K562 (cell line): ENCODE measurements around the gene FKBP11. TPM values are rescaled to one million over a fixed set of nuclear protein-coding genes. Genes with fewer than 3 reads are reported as not detected.

ENCODE experiments used
- ATAC-seq: fragments of 200-7000 bp; cut with Tn5 transposase; 3 replicates; pipeline ENCODE4 v1.9.1; 2020; ENCODE audit warnings: moderate library complexity
- BruUV-seq: library from RNA; stranded (reverse); fragments of 400-500 nt; replicated peaks from 2 replicates; lab custom pipeline; 2021; lab: Mats Ljungman, UMichigan
- CTCF ChIA-PET: fragments of 300-600 bp; formaldehyde crosslinking; extraction: SDS; loops from one replicate; lab custom pipeline; 2021; ENCODE audit warnings: low intra/inter-chr PET ratio; lab: Yijun Ruan, JAX
- POLR2A ChIA-PET: fragments of 300-600, 350-650 bp; sonication (Branson Sonifier 250); formaldehyde crosslinking; extraction: SDS; loops from one replicate; lab custom pipeline; 2021; ENCODE audit warnings: antibody characterized with exemption, inconsistent platforms; lab: Yijun Ruan, JAX
- DNase-seq, 4 experiments: peaks; one replicate each; pipeline versions ENCODE4 v3.0.0 to v3.0.0-alpha.2; 2011 to 2018; ENCODE audit warnings: low spot score in 3 of 4, mixed read lengths in 3 of 4; ENCODE audit errors: extremely low read depth in 1 of 4
- FAIRE-seq: peaks from 2 replicates; lab custom pipeline; 2011; peaks lifted over from hg19 to GRCh38; lab: Jason Lieb, UNC
- H2AFZ ChIP-seq: 2 replicates; pipeline ENCODE4 v1.6.0; 2011; ENCODE audit warnings: low read depth, low read length, control low read depth, inconsistent platforms
- H3K27ac ChIP-seq: fragments of 200-600 bp; 3 replicates; pipeline ENCODE4 v1.8.0; 2011; ENCODE audit warnings: low read depth, mild to moderate bottlenecking, control low read depth, inconsistent platforms, low read length, moderate library complexity, mixed read lengths; ENCODE audit errors: extremely low read depth
- H3K27me3 ChIP-seq, 2 experiments: fragments of 300-600 bp in 1 of 2; 2 replicates in 1 of 2; 3 replicates in 1 of 2; pipeline versions ENCODE4 v1.6.0 to v1.8.0; 2011; ENCODE audit warnings: inconsistent platforms in 2 of 2, low read length in 2 of 2, mild to moderate bottlenecking in 1 of 2, mixed read lengths in 1 of 2, moderate library complexity in 1 of 2; ENCODE audit not compliant: control insufficient read depth in 2 of 2, insufficient read depth in 2 of 2
- H3K36me3 ChIP-seq: fragments of 300-600 bp; 3 replicates; pipeline ENCODE4 v1.8.0; 2011; ENCODE audit warnings: mild to moderate bottlenecking, low read length, inconsistent platforms; ENCODE audit not compliant: control insufficient read depth, insufficient read depth
- H3K4me1 ChIP-seq, 2 experiments: fragments of 200-600 bp in 1 of 2; replicated peaks in 1 of 2; 2 replicates in 1 of 2; 3 replicates in 1 of 2; pipeline versions ENCODE4 v1.5.1 to v1.8.0; 2011; ENCODE audit warnings: inconsistent platforms in 2 of 2, low read length in 2 of 2, mild to moderate bottlenecking in 1 of 2, mixed read lengths in 1 of 2, moderate library complexity in 1 of 2; ENCODE audit not compliant: control insufficient read depth in 2 of 2, insufficient read depth in 2 of 2
- H3K4me2 ChIP-seq: 2 replicates; pipeline ENCODE4 v1.6.1; 2011; ENCODE audit warnings: low read length, control low read depth, inconsistent platforms, mixed read lengths; ENCODE audit not compliant: insufficient read depth
- H3K4me3 ChIP-seq: fragments of 200-600 bp; sonication (generic), shearing (Covaris generic); 2 replicates; pipeline ENCODE4 v1.5.1; 2016; ENCODE audit warnings: control low read depth, inconsistent platforms
- H3K79me2 ChIP-seq: fragments of 200-600 bp; 3 replicates; pipeline ENCODE4 v1.8.0; 2011; ENCODE audit warnings: low read length, inconsistent platforms; ENCODE audit not compliant: control insufficient read depth, insufficient read depth
- H3K9ac ChIP-seq, 2 experiments: 2 replicates each; pipeline versions ENCODE4 v1.6.0 to v1.6.1; 2011; ENCODE audit warnings: low read depth in 2 of 2, low read length in 2 of 2, control low read depth in 1 of 2, inconsistent platforms in 1 of 2, mild to moderate bottlenecking in 1 of 2, mixed read lengths in 1 of 2; ENCODE audit not compliant: insufficient read depth in 1 of 2
- H3K9me1 ChIP-seq: one replicate; pipeline ENCODE4 v1.6.0; 2011; ENCODE audit warnings: inconsistent platforms, mild to moderate bottlenecking, low read length, moderate library complexity; ENCODE audit not compliant: control insufficient read depth, insufficient read depth
- H3K9me3 ChIP-seq: replicated peaks from 2 replicates; pipeline ENCODE4 v1.5.1; 2011; ENCODE audit warnings: low read depth, low read length, inconsistent platforms; ENCODE audit not compliant: control insufficient read depth, insufficient read depth
- H4K20me1 ChIP-seq: replicated peaks from 2 replicates; pipeline ENCODE4 v1.6.1; 2011; ENCODE audit warnings: low read length, inconsistent platforms, mixed read lengths; ENCODE audit not compliant: control insufficient read depth, insufficient read depth
- ARHGAP35 ChIP-seq: fragments of 450-650 bp; IDR thresholded peaks from 2 replicates; pipeline ENCODE4 v1.6.1; 2018; ENCODE audit not compliant: partially characterized antibody
- BRF2 ChIP-seq: IDR thresholded peaks from 3 replicates; pipeline ENCODE4 v1.6.1; 2011; ENCODE audit warnings: borderline replicate concordance, mild to moderate bottlenecking; ENCODE audit not compliant: insufficient read length, insufficient read depth
- CC2D1A ChIP-seq: fragments of 450-650 bp; IDR thresholded peaks from 2 replicates; pipeline ENCODE4 v1.6.1; 2017; ENCODE audit warnings: mild to moderate bottlenecking
- DACH1 ChIP-seq: fragments of 450-650 bp; IDR thresholded peaks from 2 replicates; pipeline ENCODE4 v1.6.1; 2018; ENCODE audit not compliant: partially characterized antibody
- E2F6 ChIP-seq, 2 experiments: IDR thresholded peaks; 2 replicates each; pipeline ENCODE4 v1.6.1; 2011; ENCODE audit warnings: borderline replicate concordance in 1 of 2, control low read depth in 1 of 2, low read depth in 1 of 2, low read length in 1 of 2, mild to moderate bottlenecking in 1 of 2, mixed read lengths in 1 of 2, moderate library complexity in 1 of 2; ENCODE audit not compliant: insufficient read depth in 1 of 2, insufficient read length in 1 of 2, poor library complexity in 1 of 2, severe bottlenecking in 1 of 2; ENCODE audit errors: extremely low read depth in 1 of 2
- MAFG ChIP-seq: fragments of 450-650 bp; conservative IDR thresholded peaks from 2 replicates; pipeline ENCODE4 v1.6.1; 2016; ENCODE audit warnings: missing genetic modification characterization, missing compliant biosample characterization
- NFIC ChIP-seq: fragments of 450-650 bp; IDR thresholded peaks from 2 replicates; pipeline ENCODE4 v1.6.1; 2017; ENCODE audit warnings: mild to moderate bottlenecking, inconsistent platforms
- TCF15 ChIP-seq: fragments of 250-450 bp; sonication (Bioruptor Pico); IDR thresholded peaks from 2 replicates; pipeline ENCODE4 v1.8.0; 2022; ENCODE audit warnings: moderate library complexity, mild to moderate bottlenecking, inconsistent platforms
- TCF3 ChIP-seq: sonication (generic); formaldehyde crosslinking; IDR thresholded peaks from 2 replicates; pipeline ENCODE4 v1.4.0; 2020; ENCODE audit warnings: mild to moderate bottlenecking, missing genetic modification reagents
- TEAD1 ChIP-seq, 2 experiments: fragments of 450-650 bp in 1 of 2; sonication (generic) in 1 of 2; formaldehyde crosslinking; IDR thresholded peaks; 2 replicates each; pipeline versions ENCODE4 v1.4.0 to v1.8.0; 2020 to 2022; ENCODE audit warnings: mild to moderate bottlenecking in 2 of 2, missing genetic modification reagents in 1 of 2
- ZNF830 ChIP-seq: fragments of 250-450 bp; sonication (Bioruptor Pico); IDR thresholded peaks from 2 replicates; pipeline ENCODE4 v1.5.0; 2021; ENCODE audit warnings: mild to moderate bottlenecking
- WGBS: fragments of 100-300 bp; shearing (Covaris generic); methylation state at CpG from one replicate; pipeline ENCODE4 v1.1.6; 2016; ENCODE audit warnings: low coverage, mixed read lengths; ENCODE audit not compliant: insufficient coverage; ENCODE audit errors: missing lambda C conversion rate; 5-methylcytosine and 5-hydroxymethylcytosine counted together
- in situ Hi-C: fragments of 300-500 bp; cut with MboI; formaldehyde crosslinking; loops from 4 replicates; pipeline ENCODE4 v1.15.0; 2018; ENCODE audit warnings: inconsistent platforms, mixed read lengths
- intact Hi-C: fragments of 100-400 bp; cut with micrococcal nuclease; formaldehyde crosslinking; loops from 2 replicates; pipeline ENCODE4 v1.14.2; 2022
- polyA plus RNA-seq, 8 experiments: library from polyadenylated mRNA; depleted of rRNA in 4 of 8; stranded (reverse) in 5 of 8; unstranded in 3 of 8; fragments of >200 nt; fragmentation: Nextera tagmentation in 2 of 8; fragmentation: Illumina TruSeq in 1 of 8; extraction: Ambion mirVana in 2 of 8; extraction: Trizol in 1 of 8; gene quantifications; 2 replicates each; pipeline versions ENCODE4 v1.2.1 to v1.2.3, GENCODE V29; 2011 to 2014; ENCODE audit warnings: inconsistent platforms in 1 of 8, missing spikeins in 1 of 8
- total RNA-seq, 7 experiments: library from RNA; depleted of rRNA in 6 of 7; stranded (reverse); fragments of >200 nt in 6 of 7; fragmentation: Illumina TruSeq in 2 of 7; extraction: Trizol in 2 of 7; gene quantifications; 2 replicates each; pipeline versions ENCODE4 v1.2.1 to v1.2.3, GENCODE V29; 2011 to 2021; ENCODE audit warnings: low replicate concordance in 1 of 7
- TF ChIP-seq, protein P1 (sequence below), 2 experiments: fragments of 450-650 bp; IDR thresholded peaks; 2 replicates each; pipeline ENCODE4 v1.6.1; 2018; ENCODE audit warnings: mild to moderate bottlenecking in 2 of 2, low read depth in 1 of 2; ENCODE audit not compliant: partially characterized antibody in 2 of 2

Gene FKBP11
- total and polyA plus RNA-seq, 9 of the 15 experiments (the other 6 are each of a cell fraction or from before 2014, with no cell fraction given) = 1.6 to 8.2 (median 5.8) TPM

- intact Hi-C loops = no loop called here
- H4K20me1 ChIP-seq = peaks cover under 1% of the 10 kb centered on the region; the same call in 1 of the 2 replicates
Observed at GRCh38 chr12:48946943-48947342, 21.7 kb upstream of the FKBP11 start.

More at GRCh38 chr12:48946943-48947342, 21.7 kb upstream of the FKBP11 start:
- CTCF ChIA-PET = no interaction called here
- no TSS peak for BruUV-seq
- in situ Hi-C loops = no loop called here
- peaks cover 62% of the 10 kb centered on the region for H3K79me2 ChIP-seq
- no peak for TF ChIP-seq TEAD1 (CRISPR knock-in tag; IDR thresholded peaks at IDR 0.05)
- TF ChIP-seq CC2D1A = no peak
- TF ChIP-seq DACH1 = no peak
- no peak for TF ChIP-seq ZNF830
- no peak for TF ChIP-seq NFIC
- no peak for TF ChIP-seq TCF3
- no peak for TF ChIP-seq MAFG (tag)
- TF ChIP-seq E2F6 (IDR thresholded peaks at IDR 0.05; ENCODE audit: borderline replicate concordance in 1 of 2, extremely low read depth in 1 of 2, insufficient read depth in 1 of 2, insufficient read length in 1 of 2, low read depth in 1 of 2, low read length in 1 of 2, poor library complexity in 1 of 2, severe bottlenecking in 1 of 2) = no peak
- TF ChIP-seq TCF15 (CRISPR knock-in tag) = no peak
- TF ChIP-seq BRF2 = no peak
- TF ChIP-seq, protein P1, sequence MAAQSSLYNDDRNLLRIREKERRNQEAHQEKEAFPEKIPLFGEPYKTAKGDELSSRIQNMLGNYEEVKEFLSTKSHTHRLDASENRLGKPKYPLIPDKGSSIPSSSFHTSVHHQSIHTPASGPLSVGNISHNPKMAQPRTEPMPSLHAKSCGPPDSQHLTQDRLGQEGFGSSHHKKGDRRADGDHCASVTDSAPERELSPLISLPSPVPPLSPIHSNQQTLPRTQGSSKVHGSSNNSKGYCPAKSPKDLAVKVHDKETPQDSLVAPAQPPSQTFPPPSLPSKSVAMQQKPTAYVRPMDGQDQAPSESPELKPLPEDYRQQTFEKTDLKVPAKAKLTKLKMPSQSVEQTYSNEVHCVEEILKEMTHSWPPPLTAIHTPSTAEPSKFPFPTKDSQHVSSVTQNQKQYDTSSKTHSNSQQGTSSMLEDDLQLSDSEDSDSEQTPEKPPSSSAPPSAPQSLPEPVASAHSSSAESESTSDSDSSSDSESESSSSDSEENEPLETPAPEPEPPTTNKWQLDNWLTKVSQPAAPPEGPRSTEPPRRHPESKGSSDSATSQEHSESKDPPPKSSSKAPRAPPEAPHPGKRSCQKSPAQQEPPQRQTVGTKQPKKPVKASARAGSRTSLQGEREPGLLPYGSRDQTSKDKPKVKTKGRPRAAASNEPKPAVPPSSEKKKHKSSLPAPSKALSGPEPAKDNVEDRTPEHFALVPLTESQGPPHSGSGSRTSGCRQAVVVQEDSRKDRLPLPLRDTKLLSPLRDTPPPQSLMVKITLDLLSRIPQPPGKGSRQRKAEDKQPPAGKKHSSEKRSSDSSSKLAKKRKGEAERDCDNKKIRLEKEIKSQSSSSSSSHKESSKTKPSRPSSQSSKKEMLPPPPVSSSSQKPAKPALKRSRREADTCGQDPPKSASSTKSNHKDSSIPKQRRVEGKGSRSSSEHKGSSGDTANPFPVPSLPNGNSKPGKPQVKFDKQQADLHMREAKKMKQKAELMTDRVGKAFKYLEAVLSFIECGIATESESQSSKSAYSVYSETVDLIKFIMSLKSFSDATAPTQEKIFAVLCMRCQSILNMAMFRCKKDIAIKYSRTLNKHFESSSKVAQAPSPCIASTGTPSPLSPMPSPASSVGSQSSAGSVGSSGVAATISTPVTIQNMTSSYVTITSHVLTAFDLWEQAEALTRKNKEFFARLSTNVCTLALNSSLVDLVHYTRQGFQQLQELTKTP (IDR thresholded peaks at IDR 0.05; ENCODE audit: low read depth in 1 of 2, partially characterized antibody in 2 of 2) = no peak
- no peak for TF ChIP-seq ARHGAP35
- TF ChIP-seq, all 486 proteins: peak for 0
- FAIRE-seq (no peak), ATAC-seq (no peak), DNase-seq (no peak)
- Histone ChIP-seq H3K9ac (no peak overlapping the region; a peak in 1 of 4 replicates), H3K9me3 (no peaks in the 10 kb centered on the region), H3K36me3 (peaks cover 44% of the 10 kb centered on the region; the same call in 2 of the 3 replicates), H3K9me1 (no peaks in the 10 kb centered on the region), H3K4me3 (no peak overlapping the region), H3K27me3 (no peaks in the 10 kb centered on the region), H2AFZ (no peak overlapping the region), H3K4me2 (no peak overlapping the region), H3K27ac (no peak overlapping the region), H3K4me1 (peaks cover 4 to 5% of the 10 kb centered on the region in 2 experiments; a peak in 3 of 5 replicates)
- WGBS = 86% methylated on average over 4 of the region's 6 CpGs
- POLR2A ChIA-PET = interaction anchor here (0.6 kb wide), 1 partner anchor 462 kb away, joined by 5 read pairs; no protein-coding TSS in a partner anchor
